Activated naive CD4-positive, alpha-beta T cell treated with anti-CD3 and anti-CD28 coated beads, Interleukin-2, amount 50 U/mL, for 24 hours (primary cell): ENCODE results near the gene GPC2.
"Not testable (repeated sequence)": the region's sequence is repeated elsewhere in the genome, so short reads cannot be mapped to it uniquely, and the experiment has no call there.

Source experiments
- H3K27ac Mint-ChIP-seq: one replicate; pipeline ENCODE4 v1.8.0; 2021; ENCODE audit warnings: mild to moderate bottlenecking, mixed read lengths
- H3K27me3 Mint-ChIP-seq: one replicate; pipeline ENCODE4 v1.8.0; 2021; ENCODE audit warnings: mixed read lengths
- H3K36me3 Mint-ChIP-seq: one replicate; pipeline ENCODE4 v1.8.0; 2021; ENCODE audit warnings: mixed read lengths
- H3K4me1 Mint-ChIP-seq: one replicate; pipeline ENCODE4 v1.8.0; 2021; ENCODE audit warnings: mixed read lengths
- H3K4me3 Mint-ChIP-seq: one replicate; pipeline ENCODE4 v1.8.0; 2021; ENCODE audit warnings: mild to moderate bottlenecking, mixed read lengths
- H3K9me3 Mint-ChIP-seq: one replicate; pipeline ENCODE4 v1.8.0; 2021; ENCODE audit warnings: mixed read lengths

Gene GPC2

GRCh38 chr7:100183090-100183489 lies 5.9 kb upstream of the GPC2 start:
- H3K36me3 Mint-ChIP-seq, H3K9me3 Mint-ChIP-seq, H3K4me3 Mint-ChIP-seq, H3K27me3 Mint-ChIP-seq, H3K27ac Mint-ChIP-seq: not testable (repeated sequence)
- H3K4me1 Mint-ChIP-seq: peaks cover 36% of the 10 kb centered on the region

GRCh38 chr7:100182616-100183015 lies 5.4 kb upstream of the GPC2 start:
- Mint-ChIP-seq H3K4me3 (peak overlapping the region; percentile 78), H3K4me1 (peaks cover 38% of the 10 kb centered on the region), H3K27ac (peak overlapping the region; percentile 24)
- not testable (repeated sequence) for H3K36me3 Mint-ChIP-seq, H3K27me3 Mint-ChIP-seq, H3K9me3 Mint-ChIP-seq

- Mint-ChIP-seq H3K27ac (peak overlapping the region; percentile 73), H3K4me1 (peaks cover 57% of the 10 kb centered on the region), H3K4me3 (peak overlapping the region; percentile 37)
- H3K9me3 Mint-ChIP-seq, H3K27me3 Mint-ChIP-seq, H3K36me3 Mint-ChIP-seq: not testable (repeated sequence)
Measured at GRCh38 chr7:100180084-100180483, 2.9 kb upstream of the GPC2 start.

GRCh38 chr7:100176096-100177044 lies 811 bp downstream of the GPC2 start:
- Mint-ChIP-seq H3K9me3 (no peaks in the 10 kb centered on the region), H3K36me3 (no peaks in the 10 kb centered on the region), H3K27ac (peak overlapping the region; percentile 62), H3K4me3 (peak overlapping the region; percentile 79), H3K4me1 (peaks cover 43% of the 10 kb centered on the region), H3K27me3 (no peaks in the 10 kb centered on the region)

GRCh38 chr7:100175296-100175935 lies 1.8 kb downstream of the GPC2 start:
- no peaks in the 10 kb centered on the region for H3K36me3 Mint-ChIP-seq
- H3K4me3 Mint-ChIP-seq: peak overlapping the region; percentile 6
- H3K27ac Mint-ChIP-seq: no peak overlapping the region
- H3K9me3 Mint-ChIP-seq: no peaks in the 10 kb centered on the region
- no peaks in the 10 kb centered on the region for H3K27me3 Mint-ChIP-seq
- peaks cover 40% of the 10 kb centered on the region for H3K4me1 Mint-ChIP-seq

- Mint-ChIP-seq H3K27ac (no peak overlapping the region), H3K36me3 (no peaks in the 10 kb centered on the region), H3K4me1 (peaks cover 45% of the 10 kb centered on the region), H3K9me3 (no peaks in the 10 kb centered on the region), H3K27me3 (no peaks in the 10 kb centered on the region), H3K4me3 (no peak overlapping the region)
Measured at GRCh38 chr7:100174582-100174981, 2.6 kb downstream of the GPC2 start.

- Mint-ChIP-seq H3K4me3 (no peak overlapping the region), H3K27me3 (no peaks in the 10 kb centered on the region), H3K36me3 (no peaks in the 10 kb centered on the region), H3K4me1 (peaks cover 52% of the 10 kb centered on the region), H3K9me3 (no peaks in the 10 kb centered on the region), H3K27ac (peak overlapping the region; percentile 4)
Measured at GRCh38 chr7:100173806-100174495, 3.2 kb downstream of the GPC2 start.

GRCh38 chr7:100171840-100172239 lies 5.3 kb downstream of the GPC2 start:
- Mint-ChIP-seq H3K27me3 (no peaks in the 10 kb centered on the region), H3K4me3 (peak overlapping the region; percentile 79), H3K36me3 (no peaks in the 10 kb centered on the region), H3K9me3 (no peaks in the 10 kb centered on the region), H3K4me1 (peaks cover 67% of the 10 kb centered on the region), H3K27ac (peak overlapping the region; percentile 51)

- Mint-ChIP-seq H3K4me1 (peaks cover 67% of the 10 kb centered on the region), H3K27ac (peak overlapping the region; percentile 90), H3K27me3 (no peaks in the 10 kb centered on the region), H3K4me3 (peak overlapping the region; percentile 85), H3K36me3 (no peaks in the 10 kb centered on the region), H3K9me3 (no peaks in the 10 kb centered on the region)
Measured at GRCh38 chr7:100171087-100171681, 6.0 kb downstream of the GPC2 start.

GRCh38 chr7:100170101-100170897 lies 6.9 kb downstream of the GPC2 start:
- Mint-ChIP-seq H3K4me1 (peaks cover 70% of the 10 kb centered on the region), H3K4me3 (peak overlapping the region; percentile 85), H3K9me3 (no peaks in the 10 kb centered on the region), H3K27ac (peak overlapping the region; percentile 90), H3K36me3 (no peaks in the 10 kb centered on the region), H3K27me3 (no peaks in the 10 kb centered on the region)

GRCh38 chr7:100169147-100169850 lies 7.9 kb downstream of the GPC2 start:
- Mint-ChIP-seq H3K4me3 (peak overlapping the region; percentile 87), H3K4me1 (peaks cover 72% of the 10 kb centered on the region), H3K27ac (peak overlapping the region; percentile 65)

GRCh38 chr7:100167912-100168323 lies 9.3 kb downstream of the GPC2 start:
- Mint-ChIP-seq H3K27me3 (no peaks in the 10 kb centered on the region), H3K9me3 (no peaks in the 10 kb centered on the region), H3K27ac (peak overlapping the region; percentile 89), H3K4me1 (peaks cover 82% of the 10 kb centered on the region), H3K36me3 (no peaks in the 10 kb centered on the region), H3K4me3 (peak overlapping the region; percentile 87)

More at GRCh38 chr7:100169147-100169850, 7.9 kb downstream of the GPC2 start:
- H3K27me3 Mint-ChIP-seq: no peaks in the 10 kb centered on the region
- no peaks in the 10 kb centered on the region for H3K9me3 Mint-ChIP-seq
- no peaks in the 10 kb centered on the region for H3K36me3 Mint-ChIP-seq

- H3K4me3 Mint-ChIP-seq: peak overlapping the region; percentile 87
- H3K9me3 Mint-ChIP-seq: no peaks in the 10 kb centered on the region
- H3K36me3 Mint-ChIP-seq: no peaks in the 10 kb centered on the region
- no peaks in the 10 kb centered on the region for H3K27me3 Mint-ChIP-seq
- peak overlapping the region; percentile 94 for H3K27ac Mint-ChIP-seq
- H3K4me1 Mint-ChIP-seq: peaks cover 88% of the 10 kb centered on the region
Measured at GRCh38 chr7:100166970-100167911, 9.9 kb downstream of the GPC2 start.
